Measurements from ENCODE around the gene KSR2. TPM values are rescaled to one million over a fixed set of nuclear protein-coding genes. Genes with fewer than 3 reads are reported as not detected.

Gene KSR2
- total and polyA plus RNA-seq, 10 of the 15 experiments (the other 5 are each of a cell fraction or from before 2014, with no cell fraction given): under 0.01 to 1.5 (median 0.01) TPM; not detected in 3

- TF ChIP-seq SUZ12 (IDR thresholded peaks at IDR 0.05; ENCODE audit: unreplicated experiment) (no peak), SUPT20H (IDR thresholded peaks at IDR 0.05; ENCODE audit: borderline replicate concordance, control insufficient read depth, low read depth, low read length) (no peak), KAT2A (conservative IDR thresholded peaks at IDR 0.05; ENCODE audit: control insufficient read depth, low read depth, low read length) (no peak), STAT1 (conservative IDR thresholded peaks at IDR 0.05) (no peak), USF2 (IDR thresholded peaks at IDR 0.05; ENCODE audit: borderline replicate concordance, low read depth, low read length) (no peak)
These were observed 108.7 kb downstream of the KSR2 start (continued) for GRCh38 chr12:117860111-117860510.

GRCh38 chr12:117857632-117858612 lies 110.9 kb downstream of the KSR2 start:
- peak; percentile 80 for FAIRE-seq
- RAD21 ChIA-PET (ENCODE audit: unreplicated experiment): interaction anchor here (0.9 to 2.9 kb wide), 9 partner anchors 13 to 622 kb away, joined by 3 to 12 read pairs (median 5); no protein-coding TSS in a partner anchor
- in situ Hi-C loops (cut with MboI): no loop called here
- no peak for TF ChIP-seq TCF7 (IDR thresholded peaks at IDR 0.05; ENCODE audit: borderline replicate concordance)
- TF ChIP-seq MAX (IDR thresholded peaks at IDR 0.05; ENCODE audit: low read depth, low read length): no peak
- no peak for TF ChIP-seq CHD2 (IDR thresholded peaks at IDR 0.05; ENCODE audit: borderline replicate concordance, low read depth, low read length)
- no peak for TF ChIP-seq IKZF1 (conservative IDR thresholded peaks at IDR 0.05)
- TF ChIP-seq CTCF (IDR thresholded peaks at IDR 0.05 in 2 of 3, conservative IDR thresholded peaks at IDR 0.05 in 1 of 3; ENCODE audit: control insufficient read depth in 2 of 3, extremely low read depth in 1 of 3, insufficient read depth in 1 of 3, low read depth in 3 of 3, low read length in 3 of 3): peak; percentile 55 to 79 (median 65)
- TF ChIP-seq POU2F2 (IDR thresholded peaks at IDR 0.05; ENCODE audit: borderline replicate concordance, low read depth, low read length): no peak
- peak in 1 of 2 experiments; percentile 43; a peak in 1 of 3 replicates for TF ChIP-seq EGR1 (IDR thresholded peaks at IDR 0.05; ENCODE audit: borderline replicate concordance in 1 of 2, low read depth in 2 of 2, low read length in 2 of 2)
- no peak for TF ChIP-seq LARP7 (IDR thresholded peaks at IDR 0.05)
- TF ChIP-seq YY1 (IDR thresholded peaks at IDR 0.05; ENCODE audit: low read depth, low read length): 0 out of 2 replicates have a peak, but pooled peaks have one; percentile 19
- TF ChIP-seq RAD21 (IDR thresholded peaks at IDR 0.05; ENCODE audit: insufficient read depth, low read depth, low read length): 0 out of 2 replicates have a peak, but pooled peaks have one; percentile 21

More at GRCh38 chr12:117857632-117858612, 110.9 kb downstream of the KSR2 start:
- no peaks in the 10 kb centered on the region for H4K20me1 ChIP-seq (ENCODE audit: control insufficient read depth, insufficient read depth)
- ChIA-PET CTCF (interaction anchor here (0.7 to 4.9 kb wide), 46 partner anchors 9 to 1179 kb away, joined by 3 to 50 read pairs (median 4); partner anchors contain the start of gene RFC5), SMC1A (ENCODE audit: uncharacterized antibody, unreplicated experiment) (interaction anchor here (0.7 to 2.8 kb wide), 10 partner anchors 11 to 491 kb away, joined by 3 to 9 read pairs (median 3); no protein-coding TSS in a partner anchor), POLR2A (interaction anchor here (0.7 to 0.8 kb wide), 2 partner anchors 206 to 326 kb away, joined by 3 read pairs; no protein-coding TSS in a partner anchor)
- no peaks in the 10 kb centered on the region for H3K79me2 ChIP-seq (ENCODE audit: control insufficient read depth, insufficient read depth, low read length)
- 43% methylated on average over 12 of the region's 13 CpGs for WGBS (ENCODE audit: insufficient coverage, insufficient replicate concordance, low lambda C conversion rate, missing lambda C conversion rate)
- H3K4me2 ChIP-seq (ENCODE audit: control insufficient read depth, insufficient read depth): no peak overlapping the region
- no peak overlapping the region for H3K27ac ChIP-seq (ENCODE audit: control insufficient read depth, insufficient read depth)
- peak; percentile 25 for DNase-seq (ENCODE audit: low read depth, low spot score)
- ATAC-seq: peak; percentile 82
- no peak overlapping the region for H3K4me3 ChIP-seq
- H3K4me1 ChIP-seq (ENCODE audit: control insufficient read depth, insufficient read depth, low read length): no peaks in the 10 kb centered on the region
- H3K9ac ChIP-seq (ENCODE audit: control insufficient read depth, insufficient read depth, low read length): no peak overlapping the region
- no peaks in the 10 kb centered on the region; a peak in 1 of 4 replicates for H3K27me3 ChIP-seq (replicated peaks in 1 of 2; ENCODE audit: control insufficient read depth in 2 of 2, insufficient read depth in 2 of 2, low read length in 1 of 2)
- intact Hi-C loops (cut with micrococcal nuclease; ENCODE audit: unreplicated experiment): no loop called here
- no TSS peak for BruUV-seq (replicated peaks)
- no peaks in the 10 kb centered on the region; the same call in 2 of the 3 replicates for H3K9me3 ChIP-seq (replicated peaks; ENCODE audit: control insufficient read depth, insufficient read depth, low read length)
- H2AFZ ChIP-seq (ENCODE audit: control insufficient read depth, low read depth, low read length): no peak overlapping the region
- H3K36me3 ChIP-seq (ENCODE audit: control insufficient read depth in 2 of 2, insufficient read depth in 2 of 2, low read length in 1 of 2): no peaks in the 10 kb centered on the region

Data from GM12878 (cell line).